ENCODE data around the gene AIRE.

- TF ChIP-seq TAF1 (IDR thresholded peaks at IDR 0.05; ENCODE audit: borderline replicate concordance, low read depth, low read length) (no peak), POLR2A (IDR thresholded peaks at IDR 0.05; ENCODE audit: low read depth, low read length) (no peak)
Measured at GRCh38 chr21:44281801-44282200, 3.9 kb upstream of the AIRE start.
